B cell (primary cell): ENCODE results near the gene MEGF11. TPM values are rescaled to one million over a fixed set of nuclear protein-coding genes. Genes with fewer than 3 reads are reported as not detected.

ENCODE experiments used
- ATAC-seq: fragments of 200-7000 bp; cut with Tn5 transposase; one replicate; pipeline ENCODE4 v1.10.0; 2021; ENCODE audit warnings: low read depth, mild to moderate bottlenecking, moderate number of reproducible peaks, moderate library complexity
- CTCF ChIA-PET: fragments of 350-600 bp; sonication (Branson Sonifier 250); formaldehyde crosslinking; loops from one replicate; lab custom pipeline; 2021; ENCODE audit warnings: antibody characterized with exemption, inconsistent platforms; lab: Charles Lee
- POLR2A ChIA-PET: fragments of 350-600 bp; sonication (Branson Sonifier 250); formaldehyde crosslinking; loops from one replicate; lab custom pipeline; 2021; ENCODE audit warnings: antibody characterized with exemption; lab: Charles Lee
- DNase-seq: peaks from one replicate; pipeline ENCODE4 v3.0.0; 2013
- H2AFZ ChIP-seq: 2 replicates; pipeline ENCODE4 v1.6.1; 2012; ENCODE audit warnings: mild to moderate bottlenecking, low read depth, low read length; ENCODE audit not compliant: insufficient read depth, poor library complexity, severe bottlenecking
- H3K27ac ChIP-seq, 2 donors: 1 replicate in 1 of 2; 2 replicates in 1 of 2; pipeline ENCODE4 v1.5.1; 2012 to 2013; ENCODE audit warnings: low read length in 2 of 2, mild to moderate bottlenecking in 2 of 2, moderate library complexity in 1 of 2
- H3K27me3 ChIP-seq, 4 experiments: fragments of 200-600 bp in 1 of 4; sonication (generic) in 1 of 4; replicated peaks in 1 of 4; 1 replicate in 2 of 4; 2 replicates in 2 of 4; pipeline versions ENCODE4 v1.6.1 to v1.7.0; 2013 to 2016; ENCODE audit warnings: low read length in 3 of 4, mild to moderate bottlenecking in 2 of 4, mixed read lengths in 1 of 4, moderate library complexity in 1 of 4; ENCODE audit not compliant: insufficient read depth in 4 of 4, control insufficient read depth in 3 of 4; ENCODE audit errors: control extremely low read depth in 1 of 4
- H3K36me3 ChIP-seq, 2 experiments: replicated peaks in 1 of 2; 1 replicate in 1 of 2; 2 replicates in 1 of 2; pipeline versions ENCODE4 v1.6.1 to v1.7.1; 2013; ENCODE audit warnings: low read length in 1 of 2; ENCODE audit not compliant: insufficient read depth in 2 of 2, control insufficient read depth in 1 of 2; ENCODE audit errors: control extremely low read depth in 1 of 2, extremely low read depth in 1 of 2
- H3K4me1 ChIP-seq, 2 donors: fragments of 200-600 bp in 1 of 2; sonication (generic) in 1 of 2; 1 replicate in 1 of 2; 2 replicates in 1 of 2; pipeline versions ENCODE4 v1.5.1 to v1.6.1; 2013 to 2017; ENCODE audit warnings: low read length in 2 of 2; ENCODE audit not compliant: control insufficient read depth in 2 of 2, insufficient read depth in 2 of 2
- H3K4me2 ChIP-seq: replicated peaks from 2 replicates; pipeline ENCODE3; 2012; ENCODE audit warnings: mild to moderate bottlenecking, low read depth, low read length; ENCODE audit not compliant: poor library complexity, severe bottlenecking
- H3K4me3 ChIP-seq, 5 experiments: fragments of 200-600 bp in 1 of 5; sonication (generic) in 1 of 5; 1 replicate in 3 of 5; 2 replicates in 2 of 5; pipeline versions ENCODE4 v1.5.1 to v1.7.0; 2011 to 2016; ENCODE audit warnings: low read length in 4 of 5, mild to moderate bottlenecking in 4 of 5, low read depth in 2 of 5, control low read depth in 1 of 5, moderate library complexity in 1 of 5; ENCODE audit not compliant: insufficient read depth in 1 of 5; ENCODE audit errors: control extremely low read depth in 1 of 5, extremely low read depth in 1 of 5
- H3K79me2 ChIP-seq: fragments of 200-600 bp; sonication (generic); one replicate; pipeline ENCODE4 v1.6.0; 2016; ENCODE audit warnings: low read length; ENCODE audit not compliant: control insufficient read depth, insufficient read depth
- H3K9ac ChIP-seq: fragments of 200-600 bp; sonication (generic); 2 replicates; pipeline ENCODE4 v1.6.1; 2017; ENCODE audit warnings: mild to moderate bottlenecking, low read length, moderate library complexity
- H3K9me3 ChIP-seq, 3 donors: one replicate each; pipeline versions ENCODE4 v1.6.1 to v1.7.1; 2013; ENCODE audit warnings: low read length in 2 of 3; ENCODE audit not compliant: control insufficient read depth in 2 of 3, insufficient read depth in 1 of 3; ENCODE audit errors: control extremely low read depth in 1 of 3
- H4K20me1 ChIP-seq: 2 replicates; pipeline ENCODE4 v1.6.0; 2012; ENCODE audit warnings: mild to moderate bottlenecking, low read length; ENCODE audit not compliant: insufficient read depth, control insufficient read depth, poor library complexity, severe bottlenecking
- H3K27ac Mint-ChIP-seq: one replicate; pipeline ENCODE4 v1.8.0; 2021; ENCODE audit warnings: mixed read lengths
- H3K27me3 Mint-ChIP-seq: one replicate; pipeline ENCODE4 v1.8.0; 2021; ENCODE audit warnings: mixed read lengths
- H3K4me1 Mint-ChIP-seq: one replicate; pipeline ENCODE4 v1.8.0; 2021; ENCODE audit warnings: mixed read lengths
- H3K4me3 Mint-ChIP-seq: one replicate; pipeline ENCODE4 v1.8.0; 2021; ENCODE audit warnings: mixed read lengths
- H3K9me3 Mint-ChIP-seq: one replicate; pipeline ENCODE4 v1.8.0; 2022; ENCODE audit warnings: mixed read lengths; ENCODE audit not compliant: insufficient read depth
- EZH2 ChIP-seq: IDR thresholded peaks from 2 replicates; pipeline ENCODE4 v1.6.1; 2012; ENCODE audit warnings: borderline replicate concordance, low read depth, mild to moderate bottlenecking, moderate library complexity, low read length; ENCODE audit not compliant: insufficient read depth, poor library complexity, severe bottlenecking
- WGBS: methylation state at CpG from one replicate; pipeline ENCODE4 v1.1.5; 2013; ENCODE audit warnings: missing lambda C conversion rate; ENCODE audit not compliant: insufficient coverage; 5-methylcytosine and 5-hydroxymethylcytosine counted together
- intact Hi-C: fragments of 100-400 bp; cut with micrococcal nuclease; formaldehyde crosslinking; loops from one replicate; pipeline ENCODE4 v1.10.0; 2022
- polyA plus RNA-seq: library from polyadenylated mRNA; depleted of rRNA; stranded (reverse); fragments of >200 nt; gene quantifications from 2 replicates; pipeline ENCODE4 v1.2.3, GENCODE V29; 2012
- total RNA-seq, 2 donors: library from RNA; stranded (reverse); fragments of 120-200 nt in 1 of 2; gene quantifications; 1 replicate in 1 of 2; 2 replicates in 1 of 2; pipeline versions ENCODE4 v1.2.3 to v1.2.4, GENCODE V29; 2013 to 2022
- TF ChIP-seq, protein P1 (sequence below): fragments of 200-600 bp; IDR thresholded peaks from one replicate; pipeline ENCODE4 v1.8.0; 2022; ENCODE audit warnings: antibody characterized with exemption, mild to moderate bottlenecking

Gene MEGF11
- total and polyA plus RNA-seq, 2 donors (not counting 1 experiment from before 2014, with no cell fraction given): 0.04 to 0.34 TPM

DNA sequence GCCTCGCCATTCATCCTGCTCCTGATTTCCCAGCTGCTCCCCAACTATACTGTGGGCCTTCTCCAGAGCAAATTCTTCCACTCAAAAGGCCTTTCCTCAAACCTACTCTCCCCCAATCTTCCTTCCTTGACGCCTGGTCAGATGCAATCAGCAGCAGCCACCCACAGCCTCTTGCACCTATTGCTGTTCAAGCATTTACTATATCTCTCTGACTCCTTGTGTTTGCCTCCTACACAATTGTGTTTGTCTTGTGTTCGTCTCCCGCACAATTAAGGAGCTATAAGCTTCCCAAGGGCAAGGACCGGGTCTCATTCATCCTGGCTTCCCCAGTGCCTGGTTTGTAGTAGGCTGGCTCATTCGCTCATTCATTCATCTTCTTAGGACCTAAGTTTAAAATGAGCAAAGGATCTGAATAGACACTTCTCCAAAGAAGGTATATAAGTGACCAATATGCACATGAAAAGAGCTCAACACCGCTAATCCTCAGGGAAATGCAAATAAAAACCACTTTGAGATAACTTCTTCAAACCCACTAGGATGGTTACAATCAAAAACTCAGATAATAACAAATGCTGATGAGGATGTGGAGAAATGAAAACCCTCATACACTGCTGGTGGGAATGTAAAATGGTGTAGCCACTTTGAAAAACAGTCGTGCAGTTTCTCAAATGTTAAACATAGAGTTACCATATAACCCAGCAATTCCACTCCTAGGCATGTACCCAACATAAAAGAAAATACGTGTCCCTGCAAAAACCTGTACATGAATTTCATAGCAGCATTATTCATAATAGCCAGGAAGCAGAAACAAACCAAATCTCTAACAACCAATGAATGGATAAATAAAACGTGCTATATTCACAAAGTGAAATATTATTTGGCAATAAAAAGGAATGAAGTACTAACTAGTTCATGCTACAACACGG is 31.0 kb downstream of the MEGF11 start:
- ChIA-PET CTCF (no interaction called here), POLR2A (no interaction called here)
- Histone ChIP-seq H3K27ac (no peak overlapping the region), H3K27me3 (no peaks in the 10 kb centered on the region), H3K79me2 (no peaks in the 10 kb centered on the region), H2AFZ (no peak overlapping the region), H4K20me1 (no peaks in the 10 kb centered on the region), H3K36me3 (no peaks in the 10 kb centered on the region), H3K4me3 (no peak overlapping the region), H3K9ac (no peak overlapping the region), H3K4me2 (no peak overlapping the region), H3K9me3 (no peaks in the 10 kb centered on the region), H3K4me1 (no peaks in the 10 kb centered on the region)
- Mint-ChIP-seq H3K4me3 (no peak overlapping the region), H3K4me1 (no peaks in the 10 kb centered on the region), H3K9me3 (no peaks in the 10 kb centered on the region), H3K27me3 (peaks cover 24% of the 10 kb centered on the region), H3K27ac (no peak overlapping the region)
- DNase-seq (no peak), ATAC-seq (no peak)
- WGBS: 97% methylated on average over 7 of the region's 11 CpGs
- TF ChIP-seq EZH2: no peak
- TF ChIP-seq, protein P1, sequence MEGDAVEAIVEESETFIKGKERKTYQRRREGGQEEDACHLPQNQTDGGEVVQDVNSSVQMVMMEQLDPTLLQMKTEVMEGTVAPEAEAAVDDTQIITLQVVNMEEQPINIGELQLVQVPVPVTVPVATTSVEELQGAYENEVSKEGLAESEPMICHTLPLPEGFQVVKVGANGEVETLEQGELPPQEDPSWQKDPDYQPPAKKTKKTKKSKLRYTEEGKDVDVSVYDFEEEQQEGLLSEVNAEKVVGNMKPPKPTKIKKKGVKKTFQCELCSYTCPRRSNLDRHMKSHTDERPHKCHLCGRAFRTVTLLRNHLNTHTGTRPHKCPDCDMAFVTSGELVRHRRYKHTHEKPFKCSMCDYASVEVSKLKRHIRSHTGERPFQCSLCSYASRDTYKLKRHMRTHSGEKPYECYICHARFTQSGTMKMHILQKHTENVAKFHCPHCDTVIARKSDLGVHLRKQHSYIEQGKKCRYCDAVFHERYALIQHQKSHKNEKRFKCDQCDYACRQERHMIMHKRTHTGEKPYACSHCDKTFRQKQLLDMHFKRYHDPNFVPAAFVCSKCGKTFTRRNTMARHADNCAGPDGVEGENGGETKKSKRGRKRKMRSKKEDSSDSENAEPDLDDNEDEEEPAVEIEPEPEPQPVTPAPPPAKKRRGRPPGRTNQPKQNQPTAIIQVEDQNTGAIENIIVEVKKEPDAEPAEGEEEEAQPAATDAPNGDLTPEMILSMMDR: no peak
- intact Hi-C loops: no loop called here

DNA sequence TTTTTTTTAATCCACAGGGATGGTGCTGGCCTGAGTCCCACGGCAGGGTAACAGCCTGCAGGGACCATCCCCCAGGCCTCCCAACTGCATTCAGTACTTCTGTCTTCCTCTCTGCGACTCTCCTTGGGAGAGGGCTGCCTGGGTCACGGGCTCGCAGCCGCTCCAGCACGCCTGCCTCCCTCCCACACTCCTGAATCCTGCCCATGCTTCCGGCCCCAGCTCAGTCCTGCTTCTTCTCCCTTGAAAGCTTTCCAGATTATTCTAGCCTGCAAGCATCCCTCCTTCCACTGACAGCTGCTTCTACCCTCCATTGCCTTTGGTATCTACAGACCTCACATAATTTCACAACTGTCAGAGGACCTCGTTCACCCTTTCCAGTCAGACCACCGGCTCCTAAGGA is 32.4 kb downstream of the MEGF11 start:
- no peaks in the 10 kb centered on the region for H3K9me3 Mint-ChIP-seq
- POLR2A ChIA-PET: interaction anchor here (0.7 kb wide), 1 partner anchor 272 kb away, joined by 3 read pairs; no protein-coding TSS in a partner anchor
- Histone ChIP-seq H3K27ac (no peak overlapping the region), H3K4me2 (no peak overlapping the region), H3K4me1 (no peaks in the 10 kb centered on the region), H3K9ac (no peak overlapping the region), H3K36me3 (no peaks in the 10 kb centered on the region), H3K9me3 (no peaks in the 10 kb centered on the region), H4K20me1 (no peaks in the 10 kb centered on the region), H3K79me2 (no peaks in the 10 kb centered on the region), H2AFZ (no peak overlapping the region), H3K4me3 (no peak overlapping the region), H3K27me3 (no peaks in the 10 kb centered on the region)
- H3K27ac Mint-ChIP-seq: no peak overlapping the region
- TF ChIP-seq EZH2: no peak
- TF ChIP-seq, protein P1: no peak
- ATAC-seq: no peak
- no peak overlapping the region for H3K4me3 Mint-ChIP-seq
- peaks cover 24% of the 10 kb centered on the region for H3K27me3 Mint-ChIP-seq
- no peaks in the 10 kb centered on the region for H3K4me1 Mint-ChIP-seq
- 88% methylated on average over 7 of the region's 9 CpGs for WGBS
- CTCF ChIA-PET: interaction anchor here (0.6 kb wide), 1 partner anchor 150 kb away, joined by 3 read pairs; no protein-coding TSS in a partner anchor
- no peak for DNase-seq
- intact Hi-C loops: no loop called here
